HepG2 (cell line): ENCODE data around the gene RYR2.

Experiments used
- ADNP ChIP-seq: sonication (generic); formaldehyde crosslinking; IDR thresholded peaks from 2 replicates; pipeline ENCODE4 v1.4.0; 2020; ENCODE audit warnings: missing genetic modification reagents
- CAMTA2 ChIP-seq: sonication (generic); formaldehyde crosslinking; IDR thresholded peaks from 2 replicates; pipeline ENCODE4 v1.4.0; 2020; ENCODE audit warnings: mild to moderate bottlenecking, missing genetic modification reagents, borderline replicate concordance
- CREBL2 ChIP-seq: sonication (generic); formaldehyde crosslinking; IDR thresholded peaks from 2 replicates; pipeline ENCODE4 v1.8.1; 2023; ENCODE audit warnings: missing genetic modification reagents, mild to moderate bottlenecking, borderline replicate concordance
- HMG20B ChIP-seq: conservative IDR thresholded peaks from 2 replicates; pipeline ENCODE4 v1.6.1; 2016; ENCODE audit warnings: missing genetic modification reagents, missing compliant biosample characterization
- MAX ChIP-seq: IDR thresholded peaks from 2 replicates; pipeline ENCODE4 v1.6.1; 2012; ENCODE audit warnings: inconsistent platforms
- NFE2L2 ChIP-seq: fragments of 150-350 bp; IDR thresholded peaks from 2 replicates; pipeline ENCODE4 v1.6.1; 2014; ENCODE audit warnings: low read length
- POLR2AphosphoS5 ChIP-seq: IDR thresholded peaks from 2 replicates; pipeline ENCODE4 v1.6.1; 2012; ENCODE audit warnings: low read depth, low read length
- SIX4 ChIP-seq: sonication (generic); formaldehyde crosslinking; IDR thresholded peaks from 2 replicates; pipeline ENCODE4 v1.4.0; 2020; ENCODE audit warnings: missing genetic modification reagents
- YY1 ChIP-seq: IDR thresholded peaks from 2 replicates; pipeline ENCODE4 v1.6.1; 2011; ENCODE audit warnings: low read length, low read depth, moderate library complexity, mild to moderate bottlenecking; ENCODE audit not compliant: insufficient read depth, insufficient replicate concordance
- ZC3H13 ChIP-seq: sonication (generic); formaldehyde crosslinking; IDR thresholded peaks from 2 replicates; pipeline ENCODE4 v1.8.1; 2023; ENCODE audit warnings: mild to moderate bottlenecking, missing genetic modification reagents, moderate library complexity
- ZNF280B ChIP-seq: sonication (generic); formaldehyde crosslinking; IDR thresholded peaks from 2 replicates; pipeline ENCODE4 v1.5.0; 2020; ENCODE audit warnings: missing genetic modification reagents, mild to moderate bottlenecking, borderline replicate concordance
- ZSCAN20 ChIP-seq: sonication (generic); formaldehyde crosslinking; IDR thresholded peaks from 2 replicates; pipeline ENCODE4 v1.4.0; 2020; ENCODE audit warnings: missing genetic modification reagents, mild to moderate bottlenecking, borderline replicate concordance
- TF ChIP-seq, protein P1 (sequence below): IDR thresholded peaks from 2 replicates; pipeline ENCODE4 v1.6.1; 2012; ENCODE audit warnings: low read length, improper control_type of control experiment
- TF ChIP-seq, protein P2 (sequence below): IDR thresholded peaks from 2 replicates; pipeline ENCODE4 v1.6.1; 2016; ENCODE audit warnings: mild to moderate bottlenecking

- TF ChIP-seq SIX4 (CRISPR knock-in tag): no peak
- no peak for TF ChIP-seq ZSCAN20
- no peak for TF ChIP-seq POLR2AphosphoS5
- no peak for TF ChIP-seq ZC3H13 (CRISPR knock-in tag)
- TF ChIP-seq, protein P1, sequence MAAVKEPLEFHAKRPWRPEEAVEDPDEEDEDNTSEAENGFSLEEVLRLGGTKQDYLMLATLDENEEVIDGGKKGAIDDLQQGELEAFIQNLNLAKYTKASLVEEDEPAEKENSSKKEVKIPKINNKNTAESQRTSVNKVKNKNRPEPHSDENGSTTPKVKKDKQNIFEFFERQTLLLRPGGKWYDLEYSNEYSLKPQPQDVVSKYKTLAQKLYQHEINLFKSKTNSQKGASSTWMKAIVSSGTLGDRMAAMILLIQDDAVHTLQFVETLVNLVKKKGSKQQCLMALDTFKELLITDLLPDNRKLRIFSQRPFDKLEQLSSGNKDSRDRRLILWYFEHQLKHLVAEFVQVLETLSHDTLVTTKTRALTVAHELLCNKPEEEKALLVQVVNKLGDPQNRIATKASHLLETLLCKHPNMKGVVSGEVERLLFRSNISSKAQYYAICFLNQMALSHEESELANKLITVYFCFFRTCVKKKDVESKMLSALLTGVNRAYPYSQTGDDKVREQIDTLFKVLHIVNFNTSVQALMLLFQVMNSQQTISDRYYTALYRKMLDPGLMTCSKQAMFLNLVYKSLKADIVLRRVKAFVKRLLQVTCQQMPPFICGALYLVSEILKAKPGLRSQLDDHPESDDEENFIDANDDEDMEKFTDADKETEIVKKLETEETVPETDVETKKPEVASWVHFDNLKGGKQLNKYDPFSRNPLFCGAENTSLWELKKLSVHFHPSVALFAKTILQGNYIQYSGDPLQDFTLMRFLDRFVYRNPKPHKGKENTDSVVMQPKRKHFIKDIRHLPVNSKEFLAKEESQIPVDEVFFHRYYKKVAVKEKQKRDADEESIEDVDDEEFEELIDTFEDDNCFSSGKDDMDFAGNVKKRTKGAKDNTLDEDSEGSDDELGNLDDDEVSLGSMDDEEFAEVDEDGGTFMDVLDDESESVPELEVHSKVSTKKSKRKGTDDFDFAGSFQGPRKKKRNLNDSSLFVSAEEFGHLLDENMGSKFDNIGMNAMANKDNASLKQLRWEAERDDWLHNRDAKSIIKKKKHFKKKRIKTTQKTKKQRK: no peak
- TF ChIP-seq CAMTA2 (CRISPR knock-in tag): no peak
- no peak for TF ChIP-seq NFE2L2
- TF ChIP-seq, protein P2, sequence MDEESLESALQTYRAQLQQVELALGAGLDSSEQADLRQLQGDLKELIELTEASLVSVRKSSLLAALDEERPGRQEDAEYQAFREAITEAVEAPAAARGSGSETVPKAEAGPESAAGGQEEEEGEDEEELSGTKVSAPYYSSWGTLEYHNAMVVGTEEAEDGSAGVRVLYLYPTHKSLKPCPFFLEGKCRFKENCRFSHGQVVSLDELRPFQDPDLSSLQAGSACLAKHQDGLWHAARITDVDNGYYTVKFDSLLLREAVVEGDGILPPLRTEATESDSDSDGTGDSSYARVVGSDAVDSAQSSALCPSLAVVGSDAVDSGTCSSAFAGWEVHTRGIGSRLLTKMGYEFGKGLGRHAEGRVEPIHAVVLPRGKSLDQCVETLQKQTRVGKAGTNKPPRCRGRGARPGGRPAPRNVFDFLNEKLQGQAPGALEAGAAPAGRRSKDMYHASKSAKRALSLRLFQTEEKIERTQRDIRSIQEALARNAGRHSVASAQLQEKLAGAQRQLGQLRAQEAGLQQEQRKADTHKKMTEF (CRISPR knock-in tag): no peak
- no peak for TF ChIP-seq ADNP (CRISPR knock-in tag)
- no peak for TF ChIP-seq HMG20B
- TF ChIP-seq YY1: no peak
- TF ChIP-seq MAX: no peak
- TF ChIP-seq ZNF280B (CRISPR knock-in tag): no peak
- no peak for TF ChIP-seq CREBL2 (CRISPR knock-in tag)
Observed at GRCh38 chr1:237789619-237790018, 747.6 kb downstream of the RYR2 start.
